ENCODE measurements around the gene HOGA1.

The HOGA1 gene

GRCh38 chr10:97540669-97541500, 43.3 kb upstream of the HOGA1 start:
- Histone ChIP-seq H3K27ac (replicated peaks) (no peak overlapping the region), H3K4me3 (replicated peaks; ENCODE audit: insufficient read depth, low read length) (no peak overlapping the region), H3K27me3 (ENCODE audit: insufficient read depth, poor library complexity, severe bottlenecking) (no peaks in the 10 kb centered on the region)
- no peak for DNase-seq (ENCODE audit: low read depth in 1 of 2, low spot score in 1 of 2)
- TF ChIP-seq SPI1 (IDR thresholded peaks at IDR 0.05; ENCODE audit: borderline replicate concordance, low read depth) (no peak), CTCF (IDR thresholded peaks at IDR 0.05; ENCODE audit: insufficient read depth, low read length) (no peak), GABPA (IDR thresholded peaks at IDR 0.05; ENCODE audit: low read depth) (no peak), POLR2AphosphoS5 (IDR thresholded peaks at IDR 0.05; ENCODE audit: low read depth) (no peak), REST (IDR thresholded peaks at IDR 0.05; ENCODE audit: insufficient replicate concordance, low read depth) (no peak)

- H3K27me3 ChIP-seq (ENCODE audit: insufficient read depth, poor library complexity, severe bottlenecking), result no peaks in the 10 kb centered on the region
- H3K4me3 ChIP-seq (replicated peaks; ENCODE audit: insufficient read depth, low read length), result no peak overlapping the region
- H3K27ac ChIP-seq (replicated peaks), result no peak overlapping the region
- peak; percentile 7 to 22 for DNase-seq (ENCODE audit: low read depth in 1 of 2, low spot score in 1 of 2)
- TF ChIP-seq REST (IDR thresholded peaks at IDR 0.05; ENCODE audit: insufficient replicate concordance, low read depth) (no peak), SPI1 (IDR thresholded peaks at IDR 0.05; ENCODE audit: borderline replicate concordance, low read depth) (no peak), GABPA (IDR thresholded peaks at IDR 0.05; ENCODE audit: low read depth) (no peak), POLR2AphosphoS5 (IDR thresholded peaks at IDR 0.05; ENCODE audit: low read depth) (no peak), CTCF (IDR thresholded peaks at IDR 0.05; ENCODE audit: insufficient read depth, low read length) (no peak)
Observed at GRCh38 chr10:97542169-97543024, 41.8 kb upstream of the HOGA1 start.

- no peaks in the 10 kb centered on the region for H3K27me3 ChIP-seq (ENCODE audit: insufficient read depth, poor library complexity, severe bottlenecking)
- TF ChIP-seq REST (IDR thresholded peaks at IDR 0.05; ENCODE audit: insufficient replicate concordance, low read depth) (no peak), SPI1 (IDR thresholded peaks at IDR 0.05; ENCODE audit: borderline replicate concordance, low read depth) (peak; percentile 43; the same call in 1 of the 2 replicates), POLR2AphosphoS5 (IDR thresholded peaks at IDR 0.05; ENCODE audit: low read depth) (peak; percentile 46; the same call in 1 of the 2 replicates)
- no peak overlapping the region for H3K27ac ChIP-seq (replicated peaks)
- DNase-seq (ENCODE audit: low read depth in 1 of 2, low spot score in 1 of 2), result peak; percentile 75 to 77
- H3K4me3 ChIP-seq (replicated peaks; ENCODE audit: insufficient read depth, low read length), result no peak overlapping the region
Observed at GRCh38 chr10:97543025-97543546, 41.1 kb upstream of the HOGA1 start.

Measured in HL-60 (cell line).